ENCODE data around the gene WWTR1.

The WWTR1 gene

DNA sequence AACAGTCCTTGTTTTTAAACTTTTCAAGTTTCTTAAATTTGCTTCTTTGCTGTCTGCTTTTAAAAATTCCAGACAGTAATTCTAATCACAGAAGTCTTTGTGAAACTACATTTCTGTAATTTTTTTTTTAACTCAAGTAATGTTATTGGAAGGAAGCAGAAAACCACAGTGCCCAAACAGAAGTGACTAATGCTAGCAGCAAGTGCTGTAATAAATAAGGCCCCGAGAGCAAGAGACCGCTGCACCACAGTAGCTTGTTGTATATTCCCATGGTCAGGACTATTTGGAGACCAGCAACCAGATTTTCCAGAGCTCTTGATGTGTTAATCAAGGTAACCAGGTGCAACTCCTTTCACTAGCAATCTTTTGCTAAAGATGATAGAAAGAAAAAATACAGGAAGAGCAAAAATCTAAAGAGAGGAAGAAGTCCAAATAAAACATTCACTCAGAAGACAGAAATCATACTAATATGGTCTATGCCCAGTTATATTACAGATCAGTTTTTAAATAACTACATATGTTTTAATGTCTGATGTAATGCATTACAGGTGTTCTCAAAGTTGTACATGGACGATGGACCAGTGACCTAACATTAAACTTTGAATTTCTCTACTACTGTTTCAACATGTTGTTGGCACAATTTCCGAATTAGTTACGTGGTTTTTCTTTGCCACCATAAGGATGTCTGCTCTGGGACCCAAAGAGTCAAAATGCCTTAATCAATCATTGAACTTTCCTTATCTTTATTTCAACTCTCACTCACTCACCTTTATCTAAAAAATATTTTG, 36.4 kb downstream of the WWTR1 start:
- peak; percentile 92 for DNase-seq (ENCODE audit: low read depth)

DNA sequence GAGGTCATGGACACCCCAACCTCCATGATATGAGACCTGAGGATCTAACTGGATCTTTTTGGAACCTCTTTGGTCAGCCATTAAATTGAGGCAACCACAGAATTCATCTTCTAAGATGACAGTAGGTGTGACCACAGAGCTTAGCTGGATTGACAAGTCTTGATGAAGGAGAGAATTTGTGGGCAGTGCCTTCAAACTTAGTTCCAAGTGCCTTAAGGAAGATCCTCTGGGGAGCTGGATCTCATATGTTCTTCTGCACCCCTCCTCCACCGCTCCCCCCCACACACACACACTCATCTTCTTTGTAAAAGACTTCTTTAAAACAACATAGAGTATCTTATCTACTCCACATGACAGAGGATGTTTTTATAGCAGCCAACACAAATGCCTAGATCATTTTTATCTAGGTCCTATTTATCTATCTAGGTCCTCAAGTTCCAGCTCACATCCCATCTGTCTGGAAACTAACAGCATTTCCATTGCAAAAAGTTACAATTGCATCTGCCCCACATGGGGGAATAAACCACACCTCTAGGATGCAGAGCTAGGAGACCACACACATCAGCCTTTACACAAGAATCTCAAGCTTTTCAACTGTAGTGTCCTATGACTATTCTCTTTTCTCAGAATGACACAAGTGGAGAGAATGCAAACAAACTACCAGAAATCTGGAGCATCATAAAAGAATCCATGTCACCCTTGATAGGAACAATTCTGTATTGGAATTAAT, 37.4 kb downstream of the WWTR1 start:
- peak; percentile 90 for DNase-seq (ENCODE audit: low read depth)

DNA sequence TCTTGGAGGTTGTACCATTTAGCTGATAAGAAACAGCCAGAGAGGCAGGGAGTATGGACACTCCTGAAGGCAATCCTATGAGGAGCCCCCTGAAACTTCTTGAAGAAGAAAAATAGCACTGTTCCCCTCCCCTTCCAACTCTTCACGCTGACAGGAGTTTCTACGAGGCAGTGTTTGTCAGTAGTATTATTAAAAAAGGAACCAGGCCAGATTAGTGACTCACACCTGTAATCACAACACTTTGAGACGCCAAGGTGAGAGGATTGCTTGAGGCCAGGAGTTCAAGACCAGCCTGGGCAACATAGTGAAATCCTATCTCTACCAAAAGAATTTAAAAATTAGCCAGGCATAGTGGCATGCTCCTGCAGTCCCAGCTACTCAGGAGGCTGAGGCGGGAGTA, 38.7 kb downstream of the WWTR1 start:
- DNase-seq (ENCODE audit: low read depth): peak; percentile 30

DNA sequence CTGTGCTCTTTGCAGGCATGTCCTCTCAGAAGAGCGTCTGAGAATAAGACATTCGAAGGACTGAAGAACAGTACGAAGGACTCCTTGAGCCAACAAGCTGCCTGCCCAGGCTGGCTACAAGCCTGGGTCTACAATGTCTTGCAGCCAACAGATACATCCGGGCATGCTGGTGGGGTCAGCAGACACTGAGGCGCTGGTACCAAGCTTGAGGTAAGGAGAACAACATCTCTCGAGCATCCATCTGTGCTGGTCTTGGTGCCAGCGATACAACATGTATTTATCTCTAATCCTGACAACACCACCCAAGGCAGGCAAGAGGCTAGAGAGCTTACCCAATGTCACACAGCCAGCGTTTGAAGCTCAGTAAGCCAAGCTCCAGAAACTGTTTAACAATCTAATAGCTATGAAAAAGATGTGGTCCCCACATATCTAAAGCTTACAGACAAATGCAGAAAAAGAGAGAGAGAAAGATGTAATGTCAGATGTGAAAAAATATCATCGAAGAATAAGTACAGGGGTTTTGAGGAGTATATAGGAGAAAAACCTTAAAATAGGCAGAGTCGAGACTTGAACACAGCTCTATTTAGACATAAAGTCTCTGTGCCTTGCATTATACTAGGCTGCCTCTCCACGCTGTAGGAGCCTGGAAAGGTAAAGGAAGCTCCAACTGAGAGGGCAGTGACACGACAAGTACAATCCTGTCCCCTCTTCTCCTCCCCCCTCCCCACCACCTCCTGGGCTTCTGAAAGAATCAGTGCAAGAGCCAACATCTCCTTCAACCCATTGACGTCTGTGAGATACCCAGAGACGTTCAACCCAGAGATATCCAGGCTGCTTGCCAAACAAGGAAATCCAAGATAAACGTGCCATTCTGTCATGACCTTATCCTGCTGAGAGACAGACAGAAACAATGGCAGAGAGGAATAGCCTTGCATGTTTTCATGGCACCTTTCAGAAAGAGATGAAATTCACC, 39.4 kb downstream of the WWTR1 start:
- DNase-seq (ENCODE audit: low read depth): peak; percentile 71

DNA sequence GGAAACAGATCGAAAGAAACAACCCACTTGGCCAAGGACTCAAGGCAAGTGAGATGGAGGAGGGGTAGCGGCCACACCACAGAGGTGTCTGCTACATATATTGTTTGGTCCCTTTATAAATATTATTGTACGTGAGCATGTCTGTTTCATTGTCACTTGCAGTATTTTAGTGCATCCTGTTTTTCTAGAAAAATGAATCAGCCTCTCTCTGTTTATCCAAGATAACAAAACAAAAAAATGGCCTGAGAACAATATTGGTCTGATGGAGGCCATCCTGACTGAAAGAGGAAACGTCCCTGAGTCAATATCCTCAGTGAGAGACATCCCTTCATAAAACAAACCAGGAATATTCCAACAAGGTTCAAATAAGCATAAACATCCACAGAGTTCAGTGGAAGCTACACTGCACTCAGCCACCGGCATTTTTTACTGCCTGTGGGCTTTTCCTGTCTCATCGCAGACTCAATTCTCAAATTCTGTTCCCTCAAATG, 42.0 kb downstream of the WWTR1 start:
- no peak for DNase-seq (ENCODE audit: low read depth)

DNA sequence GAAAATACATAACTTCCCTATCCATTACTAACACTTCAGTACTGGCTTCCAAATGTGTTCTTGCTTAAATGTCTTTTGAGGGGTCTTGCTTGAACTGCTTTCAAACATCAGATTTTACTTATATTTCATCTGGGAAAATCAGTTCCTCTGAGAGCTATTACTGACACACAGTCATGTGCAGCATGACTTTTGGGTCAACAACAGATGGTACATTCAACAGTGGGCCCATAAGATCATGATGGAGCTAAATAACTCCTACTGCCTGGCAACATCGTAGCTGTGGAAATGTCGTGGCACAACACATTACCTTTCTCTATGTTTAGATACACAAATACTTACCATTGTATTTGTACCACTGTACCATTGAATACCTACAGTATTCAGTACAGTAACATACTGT, 43.8 kb downstream of the WWTR1 start:
- DNase-seq (ENCODE audit: low read depth): no peak

DNA sequence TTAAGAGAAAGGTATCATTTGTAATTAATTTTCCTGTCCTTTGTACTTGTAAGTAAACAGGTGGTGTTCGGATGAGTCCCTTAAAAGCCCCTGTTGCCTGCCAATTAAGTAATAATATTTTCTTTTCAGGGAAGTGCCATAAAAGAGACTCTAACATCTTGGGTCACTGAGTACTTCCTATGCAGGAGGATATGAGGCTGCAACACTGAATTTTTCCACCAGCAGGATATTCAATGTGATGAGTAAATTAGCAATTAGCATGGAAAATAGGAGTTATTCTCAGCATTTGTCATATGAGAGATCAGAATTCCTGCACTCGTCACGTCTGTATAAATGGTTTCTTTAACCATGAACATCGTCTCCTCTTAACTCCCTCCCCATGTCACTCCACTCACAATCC, 45.4 kb downstream of the WWTR1 start:
- no peak for DNase-seq (ENCODE audit: low read depth)

DNA sequence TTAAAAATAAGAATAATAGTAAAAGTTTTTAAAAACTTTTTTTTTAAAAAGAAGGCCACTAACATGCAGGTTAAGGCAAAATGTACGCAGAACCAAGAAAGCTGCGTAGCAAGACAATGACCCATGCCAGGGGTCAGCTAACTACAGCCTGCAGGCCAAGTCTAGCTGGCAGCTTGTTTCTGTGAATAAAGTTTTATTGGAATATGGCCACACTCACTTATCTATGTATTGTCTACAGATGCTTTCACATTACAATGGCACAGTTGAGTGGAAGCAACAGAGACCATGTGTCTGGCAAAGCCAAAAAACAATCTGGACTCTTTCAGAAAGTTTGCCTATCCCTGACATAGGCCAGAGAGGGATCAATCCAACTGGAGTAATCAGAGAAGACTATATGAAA, 46.7 kb downstream of the WWTR1 start:
- no peak for DNase-seq (ENCODE audit: low read depth)

DNA sequence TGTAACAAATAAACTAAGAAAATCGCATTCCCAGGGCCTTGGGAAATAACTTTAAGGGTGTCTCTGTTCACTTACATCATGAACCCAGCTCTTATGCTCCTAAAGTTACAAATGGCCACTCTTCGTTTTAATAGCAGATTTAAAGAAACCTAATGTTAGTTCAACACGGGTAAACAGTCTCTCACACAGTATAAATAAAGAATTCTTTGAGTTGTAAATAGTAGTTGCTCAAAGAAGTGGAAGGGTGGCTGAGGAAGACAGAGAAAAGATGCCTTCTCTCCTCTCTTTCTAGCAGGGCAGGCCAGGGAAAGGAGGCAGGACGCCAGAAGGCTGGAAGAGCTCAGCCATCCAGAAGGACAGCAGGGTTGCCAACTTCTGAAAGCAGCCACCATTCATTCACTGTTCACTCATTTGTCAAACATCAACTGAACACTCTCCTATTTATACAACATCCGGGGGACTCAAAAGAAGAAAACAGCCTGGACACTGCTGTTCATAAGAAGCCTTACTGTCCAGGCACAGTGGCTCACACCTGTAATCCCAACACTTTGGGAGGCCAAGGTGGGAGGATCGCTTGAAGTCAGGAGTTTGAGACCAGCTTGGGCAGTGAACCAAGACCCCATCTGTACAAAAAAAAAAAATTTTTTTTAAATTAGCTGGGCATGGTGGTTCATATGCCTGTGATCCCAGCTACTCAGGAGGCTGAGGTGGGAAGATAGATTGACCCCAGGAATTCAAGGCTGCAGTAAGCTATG, 47.3 kb downstream of the WWTR1 start:
- no peak for DNase-seq (ENCODE audit: low read depth)

DNA sequence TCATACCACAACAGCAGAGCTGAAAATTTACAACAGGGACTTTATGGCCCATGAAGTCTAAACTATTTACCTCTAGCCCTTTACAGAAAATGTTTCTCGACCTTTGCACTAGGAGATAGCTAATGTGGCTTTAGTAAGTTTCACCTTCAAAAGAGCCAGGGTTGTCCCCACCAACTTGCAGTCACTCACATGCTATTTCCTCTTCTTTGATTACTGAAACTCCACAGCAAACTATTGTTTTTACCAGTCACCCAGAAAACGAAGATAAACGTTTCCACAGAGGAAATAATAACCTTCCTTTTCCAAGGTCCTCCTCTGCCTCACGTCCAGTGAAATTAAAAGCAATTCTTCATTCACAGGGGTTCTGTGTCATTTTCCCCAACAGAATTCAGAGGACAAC, 48.2 kb downstream of the WWTR1 start:
- no peak for DNase-seq (ENCODE audit: low read depth)

DNA sequence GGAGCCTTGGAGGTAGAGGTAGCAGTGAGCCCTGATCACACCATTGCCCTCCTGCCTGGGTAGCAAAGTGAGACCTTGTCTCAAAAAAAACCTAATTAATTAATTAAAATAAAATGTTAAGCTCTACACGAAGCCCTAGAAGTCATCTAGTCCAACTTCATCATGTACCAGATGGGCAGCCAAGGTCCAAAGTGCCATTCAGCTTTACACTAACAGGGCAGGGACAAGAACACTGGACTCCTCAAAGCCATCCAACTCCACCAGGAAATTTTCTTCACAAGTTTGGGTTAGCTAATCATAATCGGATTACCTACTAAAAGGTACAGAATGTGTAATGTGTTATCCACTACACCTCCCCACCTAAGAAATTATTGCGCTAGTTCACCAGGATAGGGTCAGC, 48.8 kb downstream of the WWTR1 start:
- no peak for DNase-seq (ENCODE audit: low read depth)

DNA sequence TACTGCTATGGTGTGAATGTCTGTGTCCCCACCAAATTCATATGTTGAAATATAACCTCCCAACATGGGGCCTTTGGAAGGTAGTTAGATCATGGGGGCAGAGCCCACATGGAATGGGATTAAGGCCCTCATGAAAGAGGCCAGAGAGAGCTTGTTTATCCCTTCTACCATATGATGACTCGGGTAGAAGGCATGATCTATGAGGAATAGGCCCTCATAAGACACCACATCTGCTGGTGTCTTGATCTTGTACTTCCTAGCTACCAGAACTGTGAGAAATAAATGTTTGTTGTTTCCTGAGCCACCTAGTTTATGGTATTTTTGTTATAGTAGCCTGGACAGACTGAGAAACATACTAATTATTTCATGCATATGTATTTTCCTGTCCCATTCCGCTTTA, 51.9 kb downstream of the WWTR1 start:
- peak; percentile 51 for DNase-seq (ENCODE audit: low read depth)

DNA sequence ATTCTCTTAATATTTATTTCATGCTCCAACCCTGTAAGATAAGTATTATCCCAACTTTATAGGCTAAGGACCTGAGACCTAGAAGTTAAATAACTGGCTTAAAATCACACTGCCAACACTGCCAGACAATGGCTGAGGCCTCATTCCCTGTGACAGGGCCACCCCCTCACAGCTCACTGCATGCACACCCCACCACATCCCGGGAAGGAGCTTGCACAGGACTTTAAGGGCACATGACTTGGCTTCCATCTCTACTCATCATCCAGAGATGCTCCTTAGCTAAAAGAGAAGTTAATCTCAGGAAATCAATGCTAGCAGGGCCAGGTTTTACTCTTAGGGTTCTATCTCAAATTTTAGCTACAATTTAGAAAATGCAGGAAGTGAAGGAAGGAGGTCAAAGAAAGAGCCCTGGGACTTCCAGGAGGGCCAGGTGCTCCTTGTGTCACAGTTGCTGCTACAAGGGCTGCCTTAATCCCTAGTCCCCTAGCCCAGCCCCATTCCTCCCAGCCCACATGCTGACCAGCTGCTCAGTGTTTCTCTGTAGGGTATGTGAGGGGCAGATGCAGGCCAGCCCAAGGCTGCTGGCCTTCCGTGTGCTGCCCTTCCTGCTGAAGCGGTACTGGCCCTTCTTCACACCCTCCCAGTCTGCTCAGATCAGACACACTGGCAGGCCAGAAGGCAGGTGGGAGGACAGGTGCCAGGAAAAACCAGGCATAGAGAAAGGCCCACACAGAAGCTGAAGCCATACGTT, 53.5 kb downstream of the WWTR1 start:
- no peak for DNase-seq (ENCODE audit: low read depth)

DNA sequence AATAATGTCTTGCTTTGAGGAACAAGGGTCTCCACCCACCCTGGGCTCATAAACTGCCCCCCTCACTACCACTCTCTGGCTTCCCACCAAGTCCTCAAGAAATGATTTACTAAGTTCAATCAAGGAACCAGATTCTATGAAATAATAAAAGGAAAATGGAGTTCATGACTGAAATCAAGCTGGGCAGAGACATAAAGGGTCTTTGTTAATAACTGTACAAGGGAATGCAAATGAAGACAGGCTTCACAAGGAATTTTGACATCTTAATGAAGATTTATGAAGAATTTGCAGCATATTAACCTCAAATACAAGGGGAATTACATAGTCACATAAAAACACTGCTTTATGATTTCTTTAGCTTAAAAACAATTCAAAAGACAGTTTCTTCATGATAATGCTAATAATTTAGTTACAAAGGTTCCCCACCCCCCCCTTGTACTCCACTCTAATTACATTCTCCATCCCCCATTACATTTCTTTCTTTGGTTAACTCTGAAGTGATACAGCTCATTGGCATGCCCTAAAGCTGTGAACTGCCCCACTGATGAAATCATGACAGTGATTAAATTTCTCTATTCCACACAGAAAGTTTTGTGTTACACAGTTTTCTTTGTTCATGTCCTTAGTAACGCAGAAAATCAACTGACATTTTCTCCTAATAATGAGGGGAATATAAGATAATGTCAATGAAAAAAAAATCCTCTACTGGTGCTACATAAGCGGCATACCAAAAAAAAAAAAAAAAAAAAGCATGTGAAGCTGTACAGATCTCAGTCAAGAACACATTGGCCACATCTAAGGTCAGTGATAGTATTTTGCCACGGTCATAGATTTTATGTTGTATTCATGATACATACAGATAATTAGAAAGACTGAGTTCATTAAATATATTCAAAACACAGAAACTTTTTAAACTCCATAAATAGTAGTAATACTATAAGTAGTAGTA, 54.4 kb downstream of the WWTR1 start:
- DNase-seq (ENCODE audit: low read depth): peak; percentile 79

DNA sequence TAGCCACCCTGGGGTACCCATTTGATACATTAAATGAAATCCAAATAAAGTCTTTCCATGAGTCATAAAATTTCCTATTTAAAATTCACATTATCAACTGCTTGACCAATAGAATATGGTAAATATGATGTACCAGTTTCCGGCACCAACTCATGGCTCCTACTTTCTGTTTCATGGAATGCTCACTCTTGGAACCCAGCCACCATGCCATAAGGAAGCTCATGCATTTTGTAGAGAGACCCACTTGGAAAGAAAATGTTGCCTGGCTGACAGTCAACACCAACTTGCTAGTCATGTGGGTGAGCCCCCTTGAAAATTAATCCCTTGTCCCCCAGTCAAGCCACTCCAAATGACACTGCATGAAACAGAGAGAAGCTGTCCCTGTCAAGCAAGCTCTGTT, 57.2 kb downstream of the WWTR1 start:
- no peak for DNase-seq (ENCODE audit: low read depth)

DNA sequence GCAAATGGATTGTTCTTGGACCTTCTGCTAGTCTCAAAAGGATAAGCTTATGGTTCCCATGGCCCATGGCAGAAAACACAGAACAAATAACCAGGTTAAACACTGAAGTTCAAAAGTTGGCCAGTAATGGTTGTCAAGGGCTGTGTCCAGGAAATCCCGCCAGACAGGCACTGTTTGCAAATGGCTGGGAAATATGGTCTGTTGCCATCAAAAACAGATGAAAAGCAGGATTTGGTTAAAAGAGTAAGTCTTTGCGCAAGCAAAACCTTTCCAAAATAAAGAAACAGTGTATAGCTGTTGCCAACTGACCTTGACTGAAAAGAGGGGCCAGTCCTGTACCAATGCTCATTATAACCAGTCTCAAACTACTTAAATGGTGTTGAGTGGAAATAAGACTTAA, 58.6 kb downstream of the WWTR1 start:
- DNase-seq (ENCODE audit: low read depth): no peak

DNA sequence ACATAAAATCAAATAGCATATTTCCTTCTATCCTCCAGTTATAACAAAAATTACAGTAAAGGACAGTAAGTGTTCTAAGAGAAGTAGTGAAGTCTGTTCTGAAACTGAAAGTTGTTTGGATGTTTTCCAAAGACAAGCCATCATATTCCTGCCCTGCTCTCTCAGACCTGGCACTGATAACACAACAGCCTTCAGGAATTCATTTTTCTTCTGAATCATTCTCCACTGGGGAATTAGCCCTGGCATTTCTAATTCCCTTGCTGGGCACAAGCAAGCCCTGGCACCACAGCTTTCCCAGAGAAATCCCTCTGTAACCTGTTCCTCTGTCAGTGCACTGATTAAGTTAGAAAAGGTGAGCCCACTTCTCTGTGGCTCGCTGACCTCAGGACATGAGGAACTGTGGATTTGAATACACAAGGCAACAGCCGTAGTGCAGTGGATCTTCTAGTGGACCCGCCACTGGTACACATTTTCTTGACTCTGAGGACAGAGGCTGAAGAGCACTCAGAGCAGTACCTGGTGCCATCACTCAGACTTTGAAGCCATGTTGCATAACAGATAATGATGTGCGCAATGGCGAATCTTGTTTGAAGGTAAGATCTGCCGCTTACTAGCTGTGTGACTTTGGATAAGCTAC, 61.6 kb downstream of the WWTR1 start:
- DNase-seq (ENCODE audit: low read depth): peak; percentile 83

DNA sequence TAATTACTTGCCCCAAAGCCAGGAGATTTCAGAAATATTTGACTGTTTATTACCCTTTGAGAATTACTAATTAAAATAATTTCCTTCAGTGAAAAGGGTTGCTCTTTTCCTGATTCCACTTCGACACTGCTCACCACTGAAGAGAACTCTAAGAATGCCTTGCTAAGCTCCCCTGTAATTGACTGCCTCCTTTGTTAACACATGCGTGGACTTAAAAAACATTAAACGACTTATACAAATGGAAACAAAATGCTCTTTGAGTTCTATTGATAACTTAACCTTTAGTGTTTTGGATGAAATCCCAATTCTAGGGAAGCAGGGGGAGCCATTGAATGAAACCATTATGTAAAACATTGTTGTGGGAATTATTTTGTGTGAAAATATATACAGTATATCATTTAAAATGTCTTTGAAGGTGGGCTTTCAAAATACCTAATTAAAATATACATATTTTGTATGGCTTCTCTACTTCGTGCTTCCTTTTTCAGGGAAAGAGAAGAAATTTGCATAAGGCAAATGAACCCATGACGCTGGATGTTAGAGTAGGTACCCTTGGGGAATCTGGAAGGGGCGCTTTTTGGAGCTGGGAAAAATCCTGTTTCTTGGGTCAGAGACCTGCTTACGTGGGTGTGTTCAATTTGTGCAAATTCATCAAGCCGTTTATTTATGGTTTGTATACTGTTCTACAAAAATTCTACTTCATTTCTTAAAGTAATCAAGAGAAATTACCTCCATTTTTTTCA, 64.2 kb downstream of the WWTR1 start:
- DNase-seq (ENCODE audit: low read depth): no peak

All from amniotic epithelial cell (primary cell).